MM.1S (cell line): ENCODE measurements around the gene IQSEC1.

ENCODE experiments used
- DNase-seq: peaks from one replicate; pipeline ENCODE4 v3.0.0-alpha.2; 2015
- H2AFZ ChIP-seq: fragments of 300-600 bp; sonication (generic); 2 replicates; pipeline ENCODE4 v1.6.0; 2016; ENCODE audit warnings: antibody characterized with exemption, low read length
- H3F3A ChIP-seq: fragments of 300-600 bp; sonication (generic); 2 replicates; pipeline ENCODE4 v1.6.1; 2016; ENCODE audit warnings: mild to moderate bottlenecking, antibody characterized with exemption, low read length, moderate library complexity, mixed read lengths; ENCODE audit not compliant: insufficient read depth
- H3K27ac ChIP-seq: fragments of 300-600 bp; sonication (generic); 2 replicates; pipeline ENCODE4 v1.5.1; 2016; ENCODE audit warnings: mild to moderate bottlenecking, low read length
- H3K27me3 ChIP-seq: fragments of 300-600 bp; sonication (generic); replicated peaks from 2 replicates; pipeline ENCODE4 v1.6.0; 2016; ENCODE audit warnings: low read length; ENCODE audit not compliant: insufficient read depth
- H3K36me3 ChIP-seq: fragments of 300-600 bp; sonication (generic); replicated peaks from 2 replicates; pipeline ENCODE4 v1.6.1; 2016; ENCODE audit warnings: mild to moderate bottlenecking, low read length, mixed read lengths; ENCODE audit not compliant: insufficient read depth
- H3K4me1 ChIP-seq: fragments of 300-600 bp; sonication (generic); 2 replicates; pipeline ENCODE4 v1.6.1; 2016; ENCODE audit warnings: low read length, mixed read lengths
- H3K4me2 ChIP-seq: fragments of 300-600 bp; sonication (generic); 2 replicates; pipeline ENCODE4 v1.6.0; 2016; ENCODE audit warnings: low read depth, low read length
- H3K4me3 ChIP-seq: fragments of 300-600 bp; sonication (generic); 2 replicates; pipeline ENCODE4 v1.5.1; 2016; ENCODE audit warnings: low read length, mixed read lengths
- H3K79me2 ChIP-seq: fragments of 300-600 bp; sonication (generic); 2 replicates; pipeline ENCODE4 v1.6.1; 2016; ENCODE audit warnings: mixed run types, low read length, mixed read lengths
- H3K9ac ChIP-seq: fragments of 300-600 bp; sonication (generic); 2 replicates; pipeline ENCODE4 v1.6.1; 2016; ENCODE audit warnings: low read length, mixed read lengths
- H3K9me2 ChIP-seq: fragments of 300-600 bp; sonication (generic); replicated peaks from 2 replicates; pipeline ENCODE4 v1.6.1; 2016; ENCODE audit warnings: mild to moderate bottlenecking, low read length, mixed read lengths; ENCODE audit not compliant: insufficient read depth
- H3K9me3 ChIP-seq: fragments of 300-600 bp; sonication (generic); replicated peaks from 2 replicates; pipeline ENCODE4 v1.6.1; 2016; ENCODE audit warnings: mild to moderate bottlenecking, low read length, mixed read lengths; ENCODE audit not compliant: insufficient read depth
- H4K20me1 ChIP-seq: fragments of 300-600 bp; sonication (generic); 2 replicates; pipeline ENCODE4 v1.6.1; 2016; ENCODE audit warnings: mild to moderate bottlenecking, low read length, moderate library complexity, mixed read lengths; ENCODE audit not compliant: insufficient read depth
- CTCF ChIP-seq: fragments of 300-600 bp; sonication (generic); IDR thresholded peaks from 2 replicates; pipeline ENCODE4 v1.5.1; 2016; ENCODE audit warnings: antibody characterized with exemption, low read length, mixed read lengths
- EZH2 ChIP-seq: fragments of 300-600 bp; sonication (generic); optimal IDR thresholded peaks from 2 replicates; pipeline ENCODE3; 2017; ENCODE audit warnings: low read depth, mild to moderate bottlenecking, antibody characterized with exemption, low read length, mixed read lengths
- EZH2phosphoT487 ChIP-seq: fragments of 300-600 bp; sonication (generic); IDR thresholded peaks from 2 replicates; pipeline ENCODE4 v1.6.1; 2018; ENCODE audit warnings: antibody characterized with exemption, low read length

IQSEC1 gene

GRCh38 chr3:13018043-13018451 is 55.2 kb downstream of the IQSEC1 start:
- Histone ChIP-seq H3K27me3 (no peaks in the 10 kb centered on the region), H3F3A (peaks cover 54% of the 10 kb centered on the region), H3K4me3 (peak overlapping the region; percentile 75), H3K9me2 (no peaks in the 10 kb centered on the region), H3K79me2 (peaks cover 63% of the 10 kb centered on the region), H3K4me1 (peaks cover 48% of the 10 kb centered on the region), H3K27ac (peak overlapping the region; percentile 94), H3K9me3 (no peaks in the 10 kb centered on the region), H3K4me2 (peak overlapping the region; percentile 94), H3K9ac (peak overlapping the region; percentile 99), H4K20me1 (no peaks in the 10 kb centered on the region), H3K36me3 (no peaks in the 10 kb centered on the region), H2AFZ (no peak overlapping the region)
- no peak for TF ChIP-seq EZH2
- no peak for TF ChIP-seq CTCF
- no peak for TF ChIP-seq EZH2phosphoT487
- no peak for DNase-seq

GRCh38 chr3:13017361-13018042 is 55.7 kb downstream of the IQSEC1 start:
- DNase-seq: no peak
- no peaks in the 10 kb centered on the region for H3K9me3 ChIP-seq
- no peak for TF ChIP-seq CTCF
- no peak for TF ChIP-seq EZH2
- TF ChIP-seq EZH2phosphoT487: no peak
- H3K27me3 ChIP-seq: no peaks in the 10 kb centered on the region
- peak overlapping the region; percentile 75 for H3K4me3 ChIP-seq
- H3K27ac ChIP-seq: peak overlapping the region; percentile 94
- H3K9ac ChIP-seq: peak overlapping the region; percentile 99
- H3F3A ChIP-seq: peaks cover 57% of the 10 kb centered on the region
- no peaks in the 10 kb centered on the region for H4K20me1 ChIP-seq
- peak overlapping the region; percentile 94 for H3K4me2 ChIP-seq
- no peaks in the 10 kb centered on the region for H3K9me2 ChIP-seq
- H3K79me2 ChIP-seq: peaks cover 63% of the 10 kb centered on the region
- H2AFZ ChIP-seq: no peak overlapping the region
- peaks cover 51% of the 10 kb centered on the region for H3K4me1 ChIP-seq
- no peaks in the 10 kb centered on the region for H3K36me3 ChIP-seq

GRCh38 chr3:13016721-13017255 is 56.4 kb downstream of the IQSEC1 start:
- H3K4me2 ChIP-seq: peak overlapping the region; percentile 94
- peak overlapping the region; percentile 99 for H3K9ac ChIP-seq
- peaks cover 63% of the 10 kb centered on the region for H3K79me2 ChIP-seq
- peaks cover 58% of the 10 kb centered on the region for H3K4me1 ChIP-seq
- peak overlapping the region; percentile 75 for H3K4me3 ChIP-seq
- peak overlapping the region; percentile 94 for H3K27ac ChIP-seq
- H3K9me2 ChIP-seq: no peaks in the 10 kb centered on the region
- H4K20me1 ChIP-seq: no peaks in the 10 kb centered on the region
- DNase-seq: peak; percentile 21
- H3K36me3 ChIP-seq: no peaks in the 10 kb centered on the region
- no peaks in the 10 kb centered on the region for H3K27me3 ChIP-seq
- H2AFZ ChIP-seq: no peak overlapping the region
- H3F3A ChIP-seq: peaks cover 64% of the 10 kb centered on the region
- TF ChIP-seq CTCF: no peak
- no peak for TF ChIP-seq EZH2
- TF ChIP-seq EZH2phosphoT487: no peak
- H3K9me3 ChIP-seq: no peaks in the 10 kb centered on the region
